Colonic mucosa (tissue), 4 donors: Measurements from ENCODE around the gene POFUT2. TPM values are rescaled to one million over a fixed set of nuclear protein-coding genes. Genes with fewer than 3 reads are reported as not detected.

ENCODE experiments used
- DNase-seq: peaks from one replicate; pipeline ENCODE4 v3.0.0-alpha.2; 2020
- H3K27ac ChIP-seq: fragments of 200-600 bp; one replicate; pipeline ENCODE4 v1.8.0; 2021
- H3K27me3 ChIP-seq: fragments of 200-600 bp; one replicate; pipeline ENCODE4 v1.8.0; 2021
- H3K36me3 ChIP-seq: fragments of 200-600 bp; one replicate; pipeline ENCODE4 v1.8.0; 2021
- H3K4me1 ChIP-seq: fragments of 200-600 bp; one replicate; pipeline ENCODE4 v1.8.0; 2021; ENCODE audit warnings: mild to moderate bottlenecking
- H3K4me3 ChIP-seq: fragments of 200-600 bp; one replicate; pipeline ENCODE4 v1.8.0; 2021
- H3K9ac ChIP-seq, 2 donors: one replicate each; pipeline ENCODE4 v1.7.0; 2013; ENCODE audit warnings: control low read depth in 2 of 2, low read depth in 2 of 2, low read length in 2 of 2
- H3K9me3 ChIP-seq: fragments of 200-600 bp; one replicate; pipeline ENCODE4 v1.8.0; 2021
- CTCF ChIP-seq: fragments of 200-600 bp; IDR thresholded peaks from one replicate; pipeline ENCODE4 v1.8.0; 2022; ENCODE audit warnings: antibody characterized with exemption, mild to moderate bottlenecking
- intact Hi-C: fragments of 100-400 bp; cut with DNase I; formaldehyde crosslinking; loops from one replicate; pipeline ENCODE4 v1.14.1; 2022
- total RNA-seq, 2 donors: library from RNA; stranded (reverse); fragmentation: NEBNext Ultra II Directional in 1 of 2; extraction: Animal tissue kit (Norgen Biotek cat#: 25700) in 1 of 2; gene quantifications; one replicate each; pipeline ENCODE4 v1.2.1, GENCODE V29; 2021
- donor health status: healthy.
- donor health status: DM: no; HTN: no; CAD: no.
- donor health status: DM: no; HTN: no; CAD: no.

The POFUT2 gene
- total RNA-seq, 2 donors from 2014 or later = 23.8 to 31.6 TPM

GRCh38 chr21:45277101-45278045 is 10.3 kb downstream of the POFUT2 start:
- DNase-seq = no peak
- Histone ChIP-seq H3K36me3 (peaks cover 3% of the 10 kb centered on the region), H3K27ac (no peak overlapping the region), H3K4me3 (no peak overlapping the region), H3K4me1 (no peaks in the 10 kb centered on the region), H3K9me3 (no peaks in the 10 kb centered on the region), H3K27me3 (no peaks in the 10 kb centered on the region), H3K9ac (no peak overlapping the region)
- intact Hi-C loops = no loop called here
- no peak for TF ChIP-seq CTCF

- H3K27ac ChIP-seq = no peak overlapping the region
- intact Hi-C loops = no loop called here
- H3K9me3 ChIP-seq = no peaks in the 10 kb centered on the region
- no peak for DNase-seq
- no peaks in the 10 kb centered on the region for H3K36me3 ChIP-seq
- no peaks in the 10 kb centered on the region for H3K4me1 ChIP-seq
- no peak for TF ChIP-seq CTCF
- H3K9ac ChIP-seq = no peak overlapping the region
- H3K27me3 ChIP-seq = no peaks in the 10 kb centered on the region
- no peak overlapping the region for H3K4me3 ChIP-seq
Measured at GRCh38 chr21:45276596-45276995, 11.1 kb downstream of the POFUT2 start.

- no peak for TF ChIP-seq CTCF
- H3K9ac ChIP-seq = no peak overlapping the region
- no peak for DNase-seq
- H3K4me1 ChIP-seq = no peaks in the 10 kb centered on the region
- H3K4me3 ChIP-seq = no peak overlapping the region
- intact Hi-C loops = no loop called here
- no peaks in the 10 kb centered on the region for H3K9me3 ChIP-seq
- H3K27ac ChIP-seq = no peak overlapping the region
- H3K36me3 ChIP-seq = peaks cover 12% of the 10 kb centered on the region
- H3K27me3 ChIP-seq = no peaks in the 10 kb centered on the region
Measured at GRCh38 chr21:45270306-45270821, 17.3 kb downstream of the POFUT2 start.

GRCh38 chr21:45269861-45270260 is 17.8 kb downstream of the POFUT2 start:
- intact Hi-C loops = no loop called here
- no peak for TF ChIP-seq CTCF
- peaks cover 12% of the 10 kb centered on the region for H3K36me3 ChIP-seq
- no peak overlapping the region for H3K9ac ChIP-seq
- H3K27ac ChIP-seq = no peak overlapping the region
- no peaks in the 10 kb centered on the region for H3K9me3 ChIP-seq
- DNase-seq = no peak
- H3K4me1 ChIP-seq = no peaks in the 10 kb centered on the region
- no peak overlapping the region for H3K4me3 ChIP-seq
- H3K27me3 ChIP-seq = no peaks in the 10 kb centered on the region

GRCh38 chr21:45267390-45267760 is 20.3 kb downstream of the POFUT2 start:
- H3K36me3 ChIP-seq = peaks cover 12% of the 10 kb centered on the region
- no peaks in the 10 kb centered on the region for H3K9me3 ChIP-seq
- H3K4me3 ChIP-seq = no peak overlapping the region
- no peak for DNase-seq
- no peak for TF ChIP-seq CTCF
- H3K4me1 ChIP-seq = no peaks in the 10 kb centered on the region
- H3K27ac ChIP-seq = no peak overlapping the region
- intact Hi-C loops = no loop called here
- no peaks in the 10 kb centered on the region for H3K27me3 ChIP-seq
- H3K9ac ChIP-seq = no peak overlapping the region
